Thymus (tissue), 11 donors: ENCODE results near the gene DOK6. TPM values are rescaled to one million over a fixed set of nuclear protein-coding genes. Genes with fewer than 3 reads are reported as not detected.

Experiments used
- DNase-seq, 9 donors: peaks; one replicate each; pipeline ENCODE4 v3.0.0-alpha.2; 2013; ENCODE audit warnings: low spot score in 9 of 9, low read depth in 6 of 9, missing footprints in 1 of 9
- H3K27ac ChIP-seq, 2 donors: one replicate each; pipeline ENCODE4 v1.5.1; 2013; ENCODE audit warnings: control low read depth in 1 of 2, low read depth in 1 of 2, low read length in 1 of 2, mild to moderate bottlenecking in 1 of 2, moderate library complexity in 1 of 2
- H3K27me3 ChIP-seq, 2 donors: one replicate each; pipeline ENCODE4 v1.5.1; 2013; ENCODE audit warnings: low read length in 1 of 2; ENCODE audit not compliant: control insufficient read depth in 2 of 2, insufficient read depth in 1 of 2
- H3K36me3 ChIP-seq, 2 donors: one replicate each; pipeline ENCODE4 v1.5.1; 2013; ENCODE audit warnings: low read length in 1 of 2, mild to moderate bottlenecking in 1 of 2, moderate library complexity in 1 of 2; ENCODE audit not compliant: control insufficient read depth in 2 of 2, insufficient read depth in 2 of 2
- H3K4me1 ChIP-seq, 2 donors: one replicate each; pipeline ENCODE4 v1.5.1; 2013; ENCODE audit warnings: low read length in 2 of 2; ENCODE audit not compliant: control insufficient read depth in 2 of 2, insufficient read depth in 2 of 2
- H3K4me3 ChIP-seq, 2 donors: one replicate each; pipeline ENCODE4 v1.5.1; 2013; ENCODE audit warnings: low read length in 2 of 2, control low read depth in 1 of 2, mild to moderate bottlenecking in 1 of 2
- H3K9me3 ChIP-seq, 2 donors: one replicate each; pipeline ENCODE4 v1.5.1; 2013; ENCODE audit warnings: low read length in 1 of 2, mild to moderate bottlenecking in 1 of 2; ENCODE audit not compliant: control insufficient read depth in 2 of 2, insufficient read depth in 1 of 2
- WGBS: extraction: QIAGEN DNeasy Blood & Tissue Kit; methylation state at CpG from one replicate; pipeline ENCODE4 v1.1.7; 2013; 5-methylcytosine and 5-hydroxymethylcytosine counted together
- polyA plus RNA-seq: library from polyadenylated mRNA; stranded (reverse); fragments of 200-250 nt; gene quantifications from one replicate; pipeline ENCODE4 v1.2.3, GENCODE V29; 2013
- total RNA-seq: library from RNA; stranded (reverse); fragments of 120-200 nt; gene quantifications from one replicate; pipeline ENCODE4 v1.2.4, GENCODE V29; 2013
- donor health status: healthy.

Gene DOK6
- total and polyA plus RNA-seq, 2 donors = 0.57 to 0.75 TPM

GRCh38 chr18:69758458-69758857 lies 357.8 kb downstream of the DOK6 start:
- Histone ChIP-seq H3K4me3 (no peak overlapping the region), H3K27me3 (no peaks in the 10 kb centered on the region), H3K9me3 (peaks cover 0 to 4% of the 10 kb centered on the region in 2 donors)

GRCh38 chr18:69759046-69759445 lies 358.4 kb downstream of the DOK6 start:
- H3K4me1 ChIP-seq = no peaks in the 10 kb centered on the region
- H3K4me3 ChIP-seq = no peak overlapping the region
- H3K9me3 ChIP-seq = peaks cover 0 to 4% of the 10 kb centered on the region in 2 donors
- H3K36me3 ChIP-seq = no peaks in the 10 kb centered on the region
- no peaks in the 10 kb centered on the region for H3K27me3 ChIP-seq
- DNase-seq = no peak
- WGBS = 93% methylated on average over 2 of the region's 2 CpGs
- H3K27ac ChIP-seq = no peak overlapping the region

More at GRCh38 chr18:69758458-69758857, 357.8 kb downstream of the DOK6 start:
- Histone ChIP-seq H3K36me3 (no peaks in the 10 kb centered on the region), H3K4me1 (no peaks in the 10 kb centered on the region), H3K27ac (no peak overlapping the region)
- no peak for DNase-seq

- Histone ChIP-seq H3K4me1 (no peaks in the 10 kb centered on the region), H3K9me3 (no peaks in the 10 kb centered on the region), H3K4me3 (no peak overlapping the region), H3K27me3 (no peaks in the 10 kb centered on the region), H3K36me3 (no peaks in the 10 kb centered on the region), H3K27ac (no peak overlapping the region)
- WGBS = 73% methylated on average over 4 of the region's 4 CpGs
- no peak for DNase-seq
Measured at GRCh38 chr18:69763002-69763401, 362.3 kb downstream of the DOK6 start.

- Histone ChIP-seq H3K4me1 (no peaks in the 10 kb centered on the region), H3K27ac (no peak overlapping the region), H3K36me3 (no peaks in the 10 kb centered on the region), H3K27me3 (no peaks in the 10 kb centered on the region), H3K9me3 (no peaks in the 10 kb centered on the region), H3K4me3 (no peak overlapping the region)
- DNase-seq = no peak
- 97% methylated on average over 5 of the region's 5 CpGs for WGBS
Measured at GRCh38 chr18:69763821-69764220, 363.1 kb downstream of the DOK6 start.

- no peak overlapping the region for H3K4me3 ChIP-seq
- WGBS = 88% methylated on average over 4 of the region's 4 CpGs
- no peak overlapping the region for H3K27ac ChIP-seq
- no peaks in the 10 kb centered on the region for H3K27me3 ChIP-seq
- no peaks in the 10 kb centered on the region for H3K36me3 ChIP-seq
- H3K9me3 ChIP-seq = no peaks in the 10 kb centered on the region
- no peaks in the 10 kb centered on the region for H3K4me1 ChIP-seq
- no peak for DNase-seq
Measured at GRCh38 chr18:69770238-69770637, 369.6 kb downstream of the DOK6 start.

GRCh38 chr18:69774831-69775230 lies 374.1 kb downstream of the DOK6 start:
- H3K27ac ChIP-seq = no peak overlapping the region
- 18% methylated on average over 3 of the region's 3 CpGs for WGBS
- no peaks in the 10 kb centered on the region for H3K36me3 ChIP-seq
- H3K4me3 ChIP-seq = no peak overlapping the region
- H3K27me3 ChIP-seq = no peaks in the 10 kb centered on the region
- no peaks in the 10 kb centered on the region for H3K9me3 ChIP-seq
- H3K4me1 ChIP-seq = no peaks in the 10 kb centered on the region
- no peak for DNase-seq

- Histone ChIP-seq H3K4me3 (no peak overlapping the region), H3K9me3 (no peaks in the 10 kb centered on the region), H3K27me3 (no peaks in the 10 kb centered on the region), H3K36me3 (no peaks in the 10 kb centered on the region), H3K27ac (no peak overlapping the region), H3K4me1 (no peaks in the 10 kb centered on the region)
- no peak for DNase-seq
Measured at GRCh38 chr18:69777248-69777647, 376.6 kb downstream of the DOK6 start.

- H3K27ac ChIP-seq = no peak overlapping the region
- H3K4me1 ChIP-seq = no peaks in the 10 kb centered on the region
- WGBS = 99% methylated on average over 1 of the region's 1 CpG
Measured at GRCh38 chr18:69778680-69779079, 378.0 kb downstream of the DOK6 start.

GRCh38 chr18:69780851-69781250 lies 380.2 kb downstream of the DOK6 start:
- Histone ChIP-seq H3K36me3 (no peaks in the 10 kb centered on the region), H3K27me3 (no peaks in the 10 kb centered on the region), H3K4me1 (no peaks in the 10 kb centered on the region), H3K4me3 (no peak overlapping the region), H3K27ac (no peak overlapping the region), H3K9me3 (no peaks in the 10 kb centered on the region)
- WGBS = 97% methylated on average over 3 of the region's 3 CpGs
- no peak for DNase-seq

More at GRCh38 chr18:69778680-69779079, 378.0 kb downstream of the DOK6 start:
- H3K27me3 ChIP-seq = no peaks in the 10 kb centered on the region
- H3K9me3 ChIP-seq = no peaks in the 10 kb centered on the region
- no peak for DNase-seq
- no peak overlapping the region for H3K4me3 ChIP-seq
- no peaks in the 10 kb centered on the region for H3K36me3 ChIP-seq

- no peak for DNase-seq
- Histone ChIP-seq H3K27ac (no peak overlapping the region), H3K36me3 (no peaks in the 10 kb centered on the region), H3K9me3 (no peaks in the 10 kb centered on the region), H3K4me1 (no peaks in the 10 kb centered on the region), H3K4me3 (no peak overlapping the region), H3K27me3 (no peaks in the 10 kb centered on the region)
- WGBS = 97% methylated on average over 2 of the region's 2 CpGs
Measured at GRCh38 chr18:69784815-69785214, 384.1 kb downstream of the DOK6 start.
